Measurements from ENCODE around the gene MORC4.

Gene MORC4

DNA sequence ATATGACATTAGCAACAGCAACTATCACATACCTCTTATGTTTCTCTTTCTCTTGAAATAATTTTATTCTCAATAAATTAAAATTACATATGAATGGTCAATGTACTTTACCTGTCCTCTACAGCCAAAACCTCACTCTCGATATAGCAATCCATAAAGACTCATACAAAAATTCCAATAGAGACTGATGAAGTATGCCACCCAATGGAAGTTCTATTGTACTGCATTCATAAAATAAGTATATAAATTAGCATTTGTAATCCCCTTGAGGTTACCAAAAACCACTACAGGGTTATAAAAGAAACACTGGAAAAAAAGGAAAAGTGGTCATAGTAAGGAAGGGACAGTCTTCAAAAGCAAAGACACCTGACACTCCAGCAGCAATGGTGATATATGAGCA lies 47.0 kb downstream of the MORC4 start:
- DNase-seq (ENCODE audit: low read depth in 2 of 3, low spot score in 2 of 3), result no peak

GRCh38 chrX:106952538-106952937 lies 47.5 kb downstream of the MORC4 start:
- no peak for DNase-seq (ENCODE audit: low read depth in 2 of 3, low spot score in 2 of 3)

DNA sequence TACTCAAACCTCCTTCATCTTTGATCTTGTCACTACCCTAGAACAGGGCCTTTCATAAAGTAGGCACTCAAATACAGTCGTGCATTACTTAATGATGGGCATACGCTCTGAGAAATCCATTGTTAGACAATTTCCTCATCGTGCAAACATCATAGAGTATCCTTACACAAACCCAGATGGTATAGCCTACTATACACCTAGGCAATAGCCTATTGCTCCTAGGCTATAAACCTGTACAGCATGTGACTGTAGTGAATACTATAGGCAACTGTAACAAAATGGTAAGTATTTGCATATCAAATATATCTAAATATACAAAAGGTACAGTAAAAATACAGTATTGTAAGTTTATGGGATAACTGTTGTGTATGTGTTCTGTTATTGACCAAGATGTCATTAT lies 47.9 kb downstream of the MORC4 start:
- no peak for DNase-seq (ENCODE audit: low read depth in 2 of 3, low spot score in 2 of 3)

DNA sequence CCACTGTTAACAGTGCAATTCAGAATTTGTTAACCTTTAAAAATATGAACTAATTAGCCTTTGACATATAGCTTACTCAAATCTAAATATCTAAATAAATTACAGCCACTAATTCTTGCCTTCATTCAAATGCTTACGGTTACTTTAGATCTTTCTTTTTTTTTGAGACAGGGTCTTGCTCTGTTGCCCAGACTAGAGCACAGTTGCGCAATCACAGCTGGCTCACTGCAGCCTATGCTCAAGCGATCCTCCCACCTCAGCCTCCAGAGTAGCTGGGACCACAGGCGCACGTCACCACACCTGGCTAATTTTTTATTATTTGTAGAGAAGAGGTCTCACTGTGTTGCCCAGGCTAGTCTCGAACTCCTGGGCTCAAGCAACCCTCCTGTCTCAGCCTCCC lies 48.8 kb downstream of the MORC4 start:
- no peak for DNase-seq (ENCODE audit: low read depth in 2 of 3, low spot score in 2 of 3)

GRCh38 chrX:106950381-106950780 lies 49.6 kb downstream of the MORC4 start:
- DNase-seq (ENCODE audit: low read depth in 2 of 3, low spot score in 2 of 3), result no peak

GRCh38 chrX:106949366-106949765 lies 50.6 kb downstream of the MORC4 start:
- no peak for DNase-seq (ENCODE audit: low read depth in 2 of 3, low spot score in 2 of 3)

- DNase-seq (ENCODE audit: low read depth in 2 of 3, low spot score in 2 of 3), result no peak
Measured at GRCh38 chrX:106948641-106949040, 51.4 kb downstream of the MORC4 start.

- DNase-seq (ENCODE audit: low read depth in 2 of 3, low spot score in 2 of 3), result no peak
Measured at GRCh38 chrX:106946464-106946863, 53.5 kb downstream of the MORC4 start.

GRCh38 chrX:106940068-106940467 lies 59.9 kb downstream of the MORC4 start:
- DNase-seq (ENCODE audit: low read depth in 2 of 3, low spot score in 2 of 3), result no peak

GRCh38 chrX:106939566-106939965 lies 60.4 kb downstream of the MORC4 start:
- DNase-seq (ENCODE audit: low read depth in 2 of 3, low spot score in 2 of 3), result no peak

DNA sequence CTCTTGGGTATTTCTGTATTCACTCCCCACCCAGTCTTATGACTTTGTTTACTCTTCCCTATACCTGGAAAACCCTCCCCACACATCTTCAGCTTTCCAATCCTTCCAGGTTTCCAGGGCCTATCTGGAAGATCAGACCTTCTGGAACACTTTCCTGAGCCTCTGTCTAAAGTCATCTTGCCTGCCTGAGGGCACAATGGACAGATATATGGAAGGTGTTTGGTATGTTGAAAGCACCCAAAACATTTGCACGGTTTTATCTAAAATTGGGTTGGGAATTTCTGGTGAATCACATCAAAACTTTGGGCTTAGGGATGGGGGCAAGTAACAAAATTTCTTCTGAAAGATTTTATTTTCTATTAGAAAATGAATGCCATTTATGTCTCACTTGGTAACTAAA lies 63.8 kb downstream of the MORC4 start:
- no peak for DNase-seq (ENCODE audit: low read depth in 2 of 3, low spot score in 2 of 3)

DNA sequence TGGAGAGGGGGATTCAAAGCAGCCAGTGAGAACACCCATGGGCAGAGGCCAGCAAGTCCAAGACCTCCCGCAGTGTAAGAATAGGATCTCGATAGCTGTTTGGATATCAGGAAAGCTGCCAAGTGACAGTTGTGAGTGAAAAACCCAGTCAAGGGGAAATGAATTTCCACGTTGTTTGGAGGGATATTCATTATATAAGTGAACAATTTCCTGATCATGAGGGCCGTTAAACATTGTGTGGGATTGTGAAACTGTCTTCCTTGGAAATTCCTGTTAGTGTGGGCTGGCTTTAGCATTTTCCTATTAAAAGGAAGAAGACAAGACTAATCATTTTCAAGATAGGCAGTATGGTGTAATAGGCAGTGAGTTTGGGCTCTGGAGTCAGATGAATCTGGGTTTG lies 64.8 kb downstream of the MORC4 start:
- DNase-seq (ENCODE audit: low read depth in 2 of 3, low spot score in 2 of 3), result no peak

GRCh38 chrX:106933538-106933961 lies 66.5 kb downstream of the MORC4 start:
- no peak for DNase-seq (ENCODE audit: low read depth in 2 of 3, low spot score in 2 of 3)

- DNase-seq (ENCODE audit: low read depth in 2 of 3, low spot score in 2 of 3), result no peak
Measured at GRCh38 chrX:106932960-106933537, 67.0 kb downstream of the MORC4 start.

DNA sequence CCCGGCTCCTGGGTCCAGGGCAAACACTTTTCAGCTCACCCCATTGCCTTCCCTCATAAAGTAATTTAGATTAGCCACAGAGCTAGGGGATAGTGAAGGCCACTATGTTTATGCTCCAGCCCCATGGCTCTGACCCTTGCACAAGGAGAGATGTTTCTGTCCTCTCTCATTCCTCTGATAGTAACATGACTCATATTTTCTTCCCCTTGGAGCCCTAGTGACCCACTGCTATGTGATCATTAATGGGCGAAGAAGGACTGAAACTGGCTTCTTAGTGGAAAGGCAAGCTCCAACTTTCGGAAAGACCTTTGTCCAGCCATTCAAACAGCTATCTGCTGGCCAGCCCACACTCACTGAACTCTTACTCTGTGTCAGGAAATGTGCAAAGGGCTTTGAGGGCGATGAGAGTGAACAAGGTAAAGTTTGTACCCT lies 67.5 kb downstream of the MORC4 start:
- DNase-seq (ENCODE audit: low read depth in 2 of 3, low spot score in 2 of 3), result no peak

DNA sequence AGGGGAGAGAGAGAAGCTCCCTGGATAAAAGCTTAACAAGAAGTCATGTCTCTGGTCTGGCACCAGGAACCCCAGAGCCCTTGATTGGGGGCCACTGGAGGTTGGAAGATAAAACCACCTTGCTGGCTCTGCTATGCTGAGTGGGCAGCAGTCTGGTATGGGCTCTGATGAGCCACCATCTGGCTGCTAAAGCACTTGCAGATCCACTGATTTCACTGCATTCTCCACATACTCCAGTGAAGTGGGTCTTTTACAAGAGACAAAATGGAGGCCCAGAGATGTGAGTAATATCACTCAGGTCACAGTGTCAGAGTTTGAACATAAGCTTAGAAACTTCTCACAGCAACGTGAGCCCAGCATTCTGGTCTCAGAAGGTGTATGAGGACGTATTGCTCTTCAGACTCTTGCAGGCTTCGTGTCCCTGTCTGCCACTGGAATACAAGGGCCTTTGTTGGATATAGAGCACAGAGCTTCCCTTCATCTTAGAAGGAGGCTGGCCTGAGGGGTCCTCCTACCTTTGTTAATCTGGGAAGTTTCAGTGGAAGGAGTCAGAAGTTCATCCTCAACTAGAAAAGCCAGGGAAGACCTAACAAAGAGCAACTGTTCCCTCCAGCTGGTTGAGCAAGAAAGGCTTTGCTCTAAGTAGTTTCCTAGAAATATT lies 68.1 kb downstream of the MORC4 start:
- DNase-seq (ENCODE audit: low read depth in 2 of 3, low spot score in 2 of 3), result no peak

- no peak for DNase-seq (ENCODE audit: low read depth in 2 of 3, low spot score in 2 of 3)
Measured at GRCh38 chrX:106928227-106928626, 71.8 kb downstream of the MORC4 start.

GRCh38 chrX:106927700-106928099 lies 72.3 kb downstream of the MORC4 start:
- DNase-seq (ENCODE audit: low read depth in 2 of 3, low spot score in 2 of 3), result no peak

DNA sequence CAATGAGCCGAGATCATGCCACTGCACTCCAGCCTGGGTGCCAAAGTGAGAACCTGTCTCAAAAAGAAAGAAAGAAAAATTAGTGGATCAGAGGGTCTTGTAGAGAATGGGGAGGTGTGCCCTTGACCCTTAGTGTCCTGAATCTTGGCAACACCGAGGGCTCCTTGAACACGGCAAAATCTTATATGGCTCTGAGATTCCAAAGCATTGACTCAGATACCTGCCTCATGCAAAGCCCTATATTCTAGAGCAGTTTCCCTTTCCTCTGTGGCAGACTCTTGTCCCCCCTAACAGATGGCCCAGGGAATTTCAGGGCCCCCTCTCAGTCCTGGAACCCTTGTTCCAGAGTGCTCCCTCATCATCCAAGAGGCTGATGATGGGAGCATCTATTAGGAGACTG lies 73.0 kb downstream of the MORC4 start:
- no peak for DNase-seq (ENCODE audit: low read depth in 2 of 3, low spot score in 2 of 3)

DNA sequence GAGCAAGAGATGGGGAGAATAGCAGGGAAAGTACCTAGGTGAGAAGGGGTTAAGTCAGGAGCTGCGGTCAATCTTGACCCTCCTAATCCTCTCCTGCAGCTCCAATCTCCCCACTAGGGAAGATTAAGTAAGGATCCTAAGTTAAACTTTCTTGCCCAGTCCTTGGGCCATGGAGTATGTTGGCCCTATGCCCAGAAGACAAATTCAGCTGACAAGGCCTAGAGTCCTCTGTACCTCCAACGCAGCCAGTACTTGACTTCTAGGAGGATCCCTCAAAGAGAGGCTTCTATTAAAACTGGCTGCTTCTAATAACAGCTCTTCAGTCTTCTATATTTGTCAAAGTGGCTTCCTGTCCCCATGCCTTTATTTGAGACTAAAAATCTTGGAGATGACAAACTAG lies 78.4 kb downstream of the MORC4 start:
- DNase-seq (ENCODE audit: low read depth in 2 of 3, low spot score in 2 of 3), result no peak

DNA sequence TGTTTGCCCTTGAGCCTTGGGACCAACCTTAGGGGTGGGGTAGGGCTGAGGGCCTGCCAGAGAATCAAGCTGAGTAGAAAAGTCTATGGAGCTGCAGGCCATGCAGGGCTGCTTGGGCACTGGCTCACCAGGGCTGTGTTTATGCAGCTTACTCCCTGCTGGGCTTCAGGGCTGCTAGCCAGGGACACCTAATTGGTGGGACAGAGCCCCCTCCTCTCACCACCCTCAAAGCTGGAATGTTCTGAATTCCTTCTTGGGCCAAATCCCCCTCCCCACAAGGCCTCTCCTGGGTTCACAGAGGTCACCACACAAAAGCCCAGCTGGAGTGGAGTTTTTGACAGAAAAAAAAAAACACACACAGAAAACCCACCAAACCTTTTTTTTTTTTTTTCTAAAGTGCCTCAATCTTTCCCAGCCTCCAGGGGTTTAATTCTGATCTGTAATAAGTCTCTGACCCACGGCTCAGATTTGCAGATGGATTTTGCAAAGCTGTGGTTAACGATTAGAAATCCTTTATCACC lies 80.0 kb downstream of the MORC4 start, which contains the start of gene CLDN2:
Gene CLDN2 (plus strand): TSS at position 471 of the 521 bp plus-strand sequence. CDS start 7,827 bp downstream, outside the sequence.
- no peak for DNase-seq (ENCODE audit: low read depth in 2 of 3, low spot score in 2 of 3)

- DNase-seq (ENCODE audit: low read depth in 2 of 3, low spot score in 2 of 3), result no peak
Measured at GRCh38 chrX:106917830-106918500, 82.0 kb downstream of the MORC4 start.
